B cell (primary cell): ENCODE measurements around the gene MYBPHL. TPM values are rescaled to one million over a fixed set of nuclear protein-coding genes. Genes with fewer than 3 reads are reported as not detected.

Experiments
- ATAC-seq: fragments of 200-7000 bp; cut with Tn5 transposase; one replicate; pipeline ENCODE4 v1.10.0; 2021; ENCODE audit warnings: low read depth, mild to moderate bottlenecking, moderate number of reproducible peaks, moderate library complexity
- CTCF ChIA-PET: fragments of 350-600 bp; sonication (Branson Sonifier 250); formaldehyde crosslinking; loops from one replicate; lab custom pipeline; 2021; ENCODE audit warnings: antibody characterized with exemption, inconsistent platforms; lab: Charles Lee
- POLR2A ChIA-PET: fragments of 350-600 bp; sonication (Branson Sonifier 250); formaldehyde crosslinking; loops from one replicate; lab custom pipeline; 2021; ENCODE audit warnings: antibody characterized with exemption; lab: Charles Lee
- DNase-seq: peaks from one replicate; pipeline ENCODE4 v3.0.0; 2013
- H2AFZ ChIP-seq: 2 replicates; pipeline ENCODE4 v1.6.1; 2012; ENCODE audit warnings: mild to moderate bottlenecking, low read depth, low read length; ENCODE audit not compliant: insufficient read depth, poor library complexity, severe bottlenecking
- H3K27ac ChIP-seq, 2 donors: 1 replicate in 1 of 2; 2 replicates in 1 of 2; pipeline ENCODE4 v1.5.1; 2012 to 2013; ENCODE audit warnings: low read length in 2 of 2, mild to moderate bottlenecking in 2 of 2, moderate library complexity in 1 of 2
- H3K27me3 ChIP-seq, 4 experiments: fragments of 200-600 bp in 1 of 4; sonication (generic) in 1 of 4; replicated peaks in 1 of 4; 1 replicate in 2 of 4; 2 replicates in 2 of 4; pipeline versions ENCODE4 v1.6.1 to v1.7.0; 2013 to 2016; ENCODE audit warnings: low read length in 3 of 4, mild to moderate bottlenecking in 2 of 4, mixed read lengths in 1 of 4, moderate library complexity in 1 of 4; ENCODE audit not compliant: insufficient read depth in 4 of 4, control insufficient read depth in 3 of 4; ENCODE audit errors: control extremely low read depth in 1 of 4
- H3K36me3 ChIP-seq, 2 experiments: replicated peaks in 1 of 2; 1 replicate in 1 of 2; 2 replicates in 1 of 2; pipeline versions ENCODE4 v1.6.1 to v1.7.1; 2013; ENCODE audit warnings: low read length in 1 of 2; ENCODE audit not compliant: insufficient read depth in 2 of 2, control insufficient read depth in 1 of 2; ENCODE audit errors: control extremely low read depth in 1 of 2, extremely low read depth in 1 of 2
- H3K4me1 ChIP-seq, 2 donors: fragments of 200-600 bp in 1 of 2; sonication (generic) in 1 of 2; 1 replicate in 1 of 2; 2 replicates in 1 of 2; pipeline versions ENCODE4 v1.5.1 to v1.6.1; 2013 to 2017; ENCODE audit warnings: low read length in 2 of 2; ENCODE audit not compliant: control insufficient read depth in 2 of 2, insufficient read depth in 2 of 2
- H3K4me2 ChIP-seq: replicated peaks from 2 replicates; pipeline ENCODE3; 2012; ENCODE audit warnings: mild to moderate bottlenecking, low read depth, low read length; ENCODE audit not compliant: poor library complexity, severe bottlenecking
- H3K4me3 ChIP-seq, 5 experiments: fragments of 200-600 bp in 1 of 5; sonication (generic) in 1 of 5; 1 replicate in 3 of 5; 2 replicates in 2 of 5; pipeline versions ENCODE4 v1.5.1 to v1.7.0; 2011 to 2016; ENCODE audit warnings: low read length in 4 of 5, mild to moderate bottlenecking in 4 of 5, low read depth in 2 of 5, control low read depth in 1 of 5, moderate library complexity in 1 of 5; ENCODE audit not compliant: insufficient read depth in 1 of 5; ENCODE audit errors: control extremely low read depth in 1 of 5, extremely low read depth in 1 of 5
- H3K79me2 ChIP-seq: fragments of 200-600 bp; sonication (generic); one replicate; pipeline ENCODE4 v1.6.0; 2016; ENCODE audit warnings: low read length; ENCODE audit not compliant: control insufficient read depth, insufficient read depth
- H3K9ac ChIP-seq: fragments of 200-600 bp; sonication (generic); 2 replicates; pipeline ENCODE4 v1.6.1; 2017; ENCODE audit warnings: mild to moderate bottlenecking, low read length, moderate library complexity
- H3K9me3 ChIP-seq, 3 donors: one replicate each; pipeline versions ENCODE4 v1.6.1 to v1.7.1; 2013; ENCODE audit warnings: low read length in 2 of 3; ENCODE audit not compliant: control insufficient read depth in 2 of 3, insufficient read depth in 1 of 3; ENCODE audit errors: control extremely low read depth in 1 of 3
- H4K20me1 ChIP-seq: 2 replicates; pipeline ENCODE4 v1.6.0; 2012; ENCODE audit warnings: mild to moderate bottlenecking, low read length; ENCODE audit not compliant: insufficient read depth, control insufficient read depth, poor library complexity, severe bottlenecking
- H3K27ac Mint-ChIP-seq: one replicate; pipeline ENCODE4 v1.8.0; 2021; ENCODE audit warnings: mixed read lengths
- H3K27me3 Mint-ChIP-seq: one replicate; pipeline ENCODE4 v1.8.0; 2021; ENCODE audit warnings: mixed read lengths
- H3K4me1 Mint-ChIP-seq: one replicate; pipeline ENCODE4 v1.8.0; 2021; ENCODE audit warnings: mixed read lengths
- H3K4me3 Mint-ChIP-seq: one replicate; pipeline ENCODE4 v1.8.0; 2021; ENCODE audit warnings: mixed read lengths
- H3K9me3 Mint-ChIP-seq: one replicate; pipeline ENCODE4 v1.8.0; 2022; ENCODE audit warnings: mixed read lengths; ENCODE audit not compliant: insufficient read depth
- EZH2 ChIP-seq: IDR thresholded peaks from 2 replicates; pipeline ENCODE4 v1.6.1; 2012; ENCODE audit warnings: borderline replicate concordance, low read depth, mild to moderate bottlenecking, moderate library complexity, low read length; ENCODE audit not compliant: insufficient read depth, poor library complexity, severe bottlenecking
- WGBS: methylation state at CpG from one replicate; pipeline ENCODE4 v1.1.5; 2013; ENCODE audit warnings: missing lambda C conversion rate; ENCODE audit not compliant: insufficient coverage; 5-methylcytosine and 5-hydroxymethylcytosine counted together
- intact Hi-C: fragments of 100-400 bp; cut with micrococcal nuclease; formaldehyde crosslinking; loops from one replicate; pipeline ENCODE4 v1.10.0; 2022
- polyA plus RNA-seq: library from polyadenylated mRNA; depleted of rRNA; stranded (reverse); fragments of >200 nt; gene quantifications from 2 replicates; pipeline ENCODE4 v1.2.3, GENCODE V29; 2012
- total RNA-seq, 2 donors: library from RNA; stranded (reverse); fragments of 120-200 nt in 1 of 2; gene quantifications; 1 replicate in 1 of 2; 2 replicates in 1 of 2; pipeline versions ENCODE4 v1.2.3 to v1.2.4, GENCODE V29; 2013 to 2022
- TF ChIP-seq, protein P1 (sequence below): fragments of 200-600 bp; IDR thresholded peaks from one replicate; pipeline ENCODE4 v1.8.0; 2022; ENCODE audit warnings: antibody characterized with exemption, mild to moderate bottlenecking

Gene MYBPHL
- total and polyA plus RNA-seq, 2 donors (not counting 1 experiment from before 2014, with no cell fraction given), result not detected

GRCh38 chr1:109309347-109309746 lies 2.5 kb upstream of the MYBPHL start:
- no peak for DNase-seq
- no peak overlapping the region for H3K27ac Mint-ChIP-seq
- H3K4me3 Mint-ChIP-seq, result no peak overlapping the region
- no peaks in the 10 kb centered on the region for H3K36me3 ChIP-seq
- no peaks in the 10 kb centered on the region for H3K9me3 ChIP-seq
- H3K27ac ChIP-seq, result no peak overlapping the region
- H3K27me3 Mint-ChIP-seq, result no peaks in the 10 kb centered on the region
- no peaks in the 10 kb centered on the region for H3K9me3 Mint-ChIP-seq
- no peaks in the 10 kb centered on the region for H4K20me1 ChIP-seq
- no peaks in the 10 kb centered on the region for H3K79me2 ChIP-seq
- POLR2A ChIA-PET, result interaction anchor here (0.6 kb wide), 1 partner anchor 233 kb away, joined by 7 read pairs; the partner anchor contains the start of gene TAF13
- H3K4me2 ChIP-seq, result no peak overlapping the region
- no peak overlapping the region for H3K9ac ChIP-seq
- CTCF ChIA-PET, result interaction anchor here (0.5 to 1.0 kb wide), 2 partner anchors 30 to 31 kb away, joined by 3 to 6 read pairs; no protein-coding TSS in a partner anchor
- peaks cover 0 to 7% (median 3%) of the 10 kb centered on the region in 4 experiments for H3K27me3 ChIP-seq
- intact Hi-C loops, result no loop called here
- no peak for ATAC-seq
- peaks cover 14% of the 10 kb centered on the region for H3K4me1 Mint-ChIP-seq
- TF ChIP-seq EZH2, result no peak
- TF ChIP-seq, protein P1, sequence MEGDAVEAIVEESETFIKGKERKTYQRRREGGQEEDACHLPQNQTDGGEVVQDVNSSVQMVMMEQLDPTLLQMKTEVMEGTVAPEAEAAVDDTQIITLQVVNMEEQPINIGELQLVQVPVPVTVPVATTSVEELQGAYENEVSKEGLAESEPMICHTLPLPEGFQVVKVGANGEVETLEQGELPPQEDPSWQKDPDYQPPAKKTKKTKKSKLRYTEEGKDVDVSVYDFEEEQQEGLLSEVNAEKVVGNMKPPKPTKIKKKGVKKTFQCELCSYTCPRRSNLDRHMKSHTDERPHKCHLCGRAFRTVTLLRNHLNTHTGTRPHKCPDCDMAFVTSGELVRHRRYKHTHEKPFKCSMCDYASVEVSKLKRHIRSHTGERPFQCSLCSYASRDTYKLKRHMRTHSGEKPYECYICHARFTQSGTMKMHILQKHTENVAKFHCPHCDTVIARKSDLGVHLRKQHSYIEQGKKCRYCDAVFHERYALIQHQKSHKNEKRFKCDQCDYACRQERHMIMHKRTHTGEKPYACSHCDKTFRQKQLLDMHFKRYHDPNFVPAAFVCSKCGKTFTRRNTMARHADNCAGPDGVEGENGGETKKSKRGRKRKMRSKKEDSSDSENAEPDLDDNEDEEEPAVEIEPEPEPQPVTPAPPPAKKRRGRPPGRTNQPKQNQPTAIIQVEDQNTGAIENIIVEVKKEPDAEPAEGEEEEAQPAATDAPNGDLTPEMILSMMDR, result no peak
- H3K4me3 ChIP-seq, result no peak overlapping the region
- no CpG with 5 or more reads among the region's 2 CpGs for WGBS
- H3K4me1 ChIP-seq, result peaks cover 19 to 20% of the 10 kb centered on the region in 2 donors
- no peak overlapping the region for H2AFZ ChIP-seq

DNA sequence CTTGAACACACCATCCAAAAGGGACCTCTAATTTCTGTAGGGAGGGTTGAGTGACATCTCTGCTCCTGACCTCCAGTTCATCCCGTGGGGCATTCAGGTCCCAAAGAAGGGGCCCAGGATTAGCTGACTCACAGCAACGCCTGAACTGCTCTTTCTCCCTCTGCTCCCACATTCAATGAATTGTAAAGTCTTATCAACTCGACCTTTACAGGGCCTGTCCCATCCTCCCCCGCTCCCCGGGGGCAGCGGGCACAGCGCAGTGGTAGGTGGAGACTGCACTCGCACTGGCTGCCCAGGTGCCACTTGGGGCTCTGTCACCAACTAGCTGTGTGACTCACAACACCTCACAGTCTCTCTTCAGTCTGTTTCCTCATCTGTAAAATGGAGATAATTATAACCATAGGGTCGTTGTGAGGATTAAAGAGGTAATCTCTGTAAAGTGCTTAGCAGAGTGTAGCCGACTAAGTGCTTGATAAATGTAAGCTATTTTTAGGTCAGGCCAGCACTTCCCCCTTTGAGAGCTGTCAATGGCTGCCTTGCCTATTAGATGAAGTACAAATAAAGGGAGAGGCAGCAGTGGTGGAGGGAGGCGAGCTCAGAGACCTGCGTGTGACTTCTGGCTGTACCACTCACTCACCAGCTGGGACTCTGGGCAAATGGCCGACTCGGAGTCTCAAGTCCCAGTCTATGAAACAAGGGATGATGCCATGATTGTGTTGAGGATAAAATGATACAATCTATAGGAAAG lies 637 bp upstream of the MYBPHL start:
- ATAC-seq (peak; percentile 96), DNase-seq (peak; percentile 62)
- Mint-ChIP-seq H3K4me1 (peaks cover 14% of the 10 kb centered on the region), H3K4me3 (peak overlapping the region; percentile 62), H3K9me3 (no peaks in the 10 kb centered on the region), H3K27ac (peak overlapping the region; percentile 75), H3K27me3 (no peaks in the 10 kb centered on the region)
- Histone ChIP-seq H3K27ac (peak overlapping the region; percentile 36 to 55), H3K4me1 (peaks cover 19 to 20% of the 10 kb centered on the region in 2 donors), H3K9me3 (no peaks in the 10 kb centered on the region), H3K4me3 (peak overlapping the region in 3 of 5 experiments; percentile 15 to 41 (median 27)), H4K20me1 (no peaks in the 10 kb centered on the region), H3K9ac (peak overlapping the region; percentile 46), H3K36me3 (no peaks in the 10 kb centered on the region), H3K4me2 (peak overlapping the region; percentile 71), H3K79me2 (no peaks in the 10 kb centered on the region), H2AFZ (peak overlapping the region; percentile 72), H3K27me3 (peaks cover 0 to 14% (median 6%) of the 10 kb centered on the region in 4 experiments)
- POLR2A ChIA-PET, result no interaction called here
- CTCF ChIA-PET, result interaction anchor here (0.6 to 5.1 kb wide), 8 partner anchors 10 to 183 kb away, joined by 3 to 27 read pairs (median 4); partner anchors contain the start of gene SORT1
- WGBS, result 27% methylated on average over 11 of the region's 14 CpGs
- intact Hi-C loops, result loop anchor here (1.0 kb wide), 1 partner anchor 24 kb away; the partner anchor contains the start of gene PSRC1
- TF ChIP-seq, protein P1, result no peak
- TF ChIP-seq EZH2, result no peak
